ENCODE measurements around the gene N4BP2. TPM values are rescaled to one million over a fixed set of nuclear protein-coding genes. Genes with fewer than 3 reads are reported as not detected.
"Not testable (repeated sequence)": the region's sequence is repeated elsewhere in the genome, so short reads cannot be mapped to it uniquely, and the experiment has no call there.

The N4BP2 gene
- total RNA-seq, 1 experiment from 2014 or later: 3.9 TPM

DNA sequence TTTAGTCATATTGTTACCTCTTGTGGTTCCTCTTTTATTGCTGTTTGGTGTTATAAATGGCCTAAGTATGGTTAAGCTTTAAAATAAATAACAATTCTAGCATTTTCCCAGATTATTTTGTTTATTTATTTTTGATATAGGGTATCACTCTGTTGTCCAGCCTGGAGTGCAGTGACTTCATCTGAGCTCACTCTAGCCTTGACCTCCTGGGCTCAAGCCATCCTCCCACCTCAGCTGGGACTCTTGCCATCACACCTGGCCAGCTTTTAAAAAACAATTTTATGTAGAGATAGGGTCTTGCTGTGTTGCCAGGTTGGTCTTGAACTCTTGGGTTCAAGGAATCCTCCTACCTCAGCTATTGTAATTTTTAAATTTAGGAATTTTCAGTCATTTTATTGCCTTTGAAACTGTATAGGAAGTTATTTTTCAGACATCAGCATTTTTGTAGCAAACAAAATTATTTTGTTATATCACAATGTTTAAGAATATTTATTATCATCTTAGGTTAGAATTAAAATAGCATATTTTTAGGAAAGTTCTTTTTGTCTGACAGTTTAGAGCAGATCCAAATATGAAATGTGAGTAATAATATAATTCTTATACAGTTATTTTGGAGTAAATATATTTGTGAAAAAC, 73.9 kb downstream of the N4BP2 start:
- H3K9me2 ChIP-seq (replicated peaks; ENCODE audit: low read length): no peaks in the 10 kb centered on the region
- H3K36me3 ChIP-seq (ENCODE audit: low read depth, low read length): no peaks in the 10 kb centered on the region
- no peak overlapping the region for H3K9ac ChIP-seq (ENCODE audit: low read length)
- H3K4me2 ChIP-seq (ENCODE audit: low read length): no peak overlapping the region
- no peak overlapping the region for H3K4me3 ChIP-seq (ENCODE audit: low read length)
- intact Hi-C loops (cut with micrococcal nuclease): no loop called here
- TF ChIP-seq EZH2phosphoT487 (IDR thresholded peaks at IDR 0.05; ENCODE audit: borderline replicate concordance, low read length) (no peak), EZH2 (IDR thresholded peaks at IDR 0.05; ENCODE audit: low read length, unreplicated experiment) (no peak)
- TF ChIP-seq, protein P1, sequence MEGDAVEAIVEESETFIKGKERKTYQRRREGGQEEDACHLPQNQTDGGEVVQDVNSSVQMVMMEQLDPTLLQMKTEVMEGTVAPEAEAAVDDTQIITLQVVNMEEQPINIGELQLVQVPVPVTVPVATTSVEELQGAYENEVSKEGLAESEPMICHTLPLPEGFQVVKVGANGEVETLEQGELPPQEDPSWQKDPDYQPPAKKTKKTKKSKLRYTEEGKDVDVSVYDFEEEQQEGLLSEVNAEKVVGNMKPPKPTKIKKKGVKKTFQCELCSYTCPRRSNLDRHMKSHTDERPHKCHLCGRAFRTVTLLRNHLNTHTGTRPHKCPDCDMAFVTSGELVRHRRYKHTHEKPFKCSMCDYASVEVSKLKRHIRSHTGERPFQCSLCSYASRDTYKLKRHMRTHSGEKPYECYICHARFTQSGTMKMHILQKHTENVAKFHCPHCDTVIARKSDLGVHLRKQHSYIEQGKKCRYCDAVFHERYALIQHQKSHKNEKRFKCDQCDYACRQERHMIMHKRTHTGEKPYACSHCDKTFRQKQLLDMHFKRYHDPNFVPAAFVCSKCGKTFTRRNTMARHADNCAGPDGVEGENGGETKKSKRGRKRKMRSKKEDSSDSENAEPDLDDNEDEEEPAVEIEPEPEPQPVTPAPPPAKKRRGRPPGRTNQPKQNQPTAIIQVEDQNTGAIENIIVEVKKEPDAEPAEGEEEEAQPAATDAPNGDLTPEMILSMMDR (conservative IDR thresholded peaks at IDR 0.05; ENCODE audit: low read depth, low read length): no peak
- H3F3A ChIP-seq (ENCODE audit: low read length, unreplicated experiment): no peaks in the 10 kb centered on the region
- POLR2A ChIA-PET (ENCODE audit: unreplicated experiment): no interaction called here
- H3K79me2 ChIP-seq (ENCODE audit: low read length): no peaks in the 10 kb centered on the region
- H3K4me1 ChIP-seq (ENCODE audit: insufficient read depth, low read length): no peaks in the 10 kb centered on the region
- BruUV-seq (replicated peaks): no TSS peak
- no peak overlapping the region for H2AFZ ChIP-seq (ENCODE audit: low read length)
- CTCF ChIA-PET: no interaction called here
- ATAC-seq (no peak), DNase-seq (no peak)
- no peaks in the 10 kb centered on the region for H4K20me1 ChIP-seq (ENCODE audit: low read length)
- no peaks in the 10 kb centered on the region for H3K9me3 ChIP-seq (ENCODE audit: low read length)
- no peak overlapping the region for H3K27ac ChIP-seq (ENCODE audit: low read length)
- H3K27me3 ChIP-seq (ENCODE audit: low read length): no peaks in the 10 kb centered on the region

DNA sequence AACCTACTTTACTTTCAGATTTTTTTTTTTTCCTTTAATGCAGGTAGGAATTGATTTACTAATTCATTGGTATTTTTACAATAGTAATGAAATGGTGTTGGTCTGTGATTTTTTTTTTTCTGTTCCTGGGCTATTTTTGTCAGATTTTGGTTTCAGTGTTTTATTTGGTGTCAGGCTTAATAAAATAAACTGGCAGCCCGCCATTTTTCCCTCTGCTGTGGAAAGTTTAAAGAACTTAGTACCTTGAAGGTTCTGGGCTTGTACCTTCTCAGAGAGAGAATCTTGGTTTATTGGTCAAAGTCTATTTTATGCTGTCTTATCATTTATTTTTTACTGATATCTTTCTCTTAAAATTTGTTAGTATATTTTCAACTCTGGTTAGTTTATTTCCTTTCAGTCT, 76.2 kb downstream of the N4BP2 start:
- Histone ChIP-seq H4K20me1 (ENCODE audit: low read length) (no peaks in the 10 kb centered on the region), H3K4me2 (ENCODE audit: low read length) (no peak overlapping the region), H3F3A (ENCODE audit: low read length, unreplicated experiment) (no peaks in the 10 kb centered on the region), H3K79me2 (ENCODE audit: low read length) (no peaks in the 10 kb centered on the region), H3K9me3 (ENCODE audit: low read length) (no peaks in the 10 kb centered on the region), H3K9me2 (replicated peaks; ENCODE audit: low read length) (no peaks in the 10 kb centered on the region), H2AFZ (ENCODE audit: low read length) (no peak overlapping the region), H3K4me3 (ENCODE audit: low read length) (no peak overlapping the region), H3K27ac (ENCODE audit: low read length) (no peak overlapping the region), H3K4me1 (ENCODE audit: insufficient read depth, low read length) (no peaks in the 10 kb centered on the region), H3K9ac (ENCODE audit: low read length) (no peak overlapping the region), H3K27me3 (ENCODE audit: low read length) (no peaks in the 10 kb centered on the region), H3K36me3 (ENCODE audit: low read depth, low read length) (no peaks in the 10 kb centered on the region; the same call in 1 of the 2 replicates)
- DNase-seq: no peak
- no peak for TF ChIP-seq EZH2phosphoT487 (IDR thresholded peaks at IDR 0.05; ENCODE audit: borderline replicate concordance, low read length)
- TF ChIP-seq, protein P1 (conservative IDR thresholded peaks at IDR 0.05; ENCODE audit: low read depth, low read length): no peak
- TF ChIP-seq EZH2 (IDR thresholded peaks at IDR 0.05; ENCODE audit: low read length, unreplicated experiment): no peak
- ATAC-seq: no peak
- intact Hi-C loops (cut with micrococcal nuclease): no loop called here
- CTCF ChIA-PET: no interaction called here
- no TSS peak for BruUV-seq (replicated peaks)
- POLR2A ChIA-PET (ENCODE audit: unreplicated experiment): no interaction called here

DNA sequence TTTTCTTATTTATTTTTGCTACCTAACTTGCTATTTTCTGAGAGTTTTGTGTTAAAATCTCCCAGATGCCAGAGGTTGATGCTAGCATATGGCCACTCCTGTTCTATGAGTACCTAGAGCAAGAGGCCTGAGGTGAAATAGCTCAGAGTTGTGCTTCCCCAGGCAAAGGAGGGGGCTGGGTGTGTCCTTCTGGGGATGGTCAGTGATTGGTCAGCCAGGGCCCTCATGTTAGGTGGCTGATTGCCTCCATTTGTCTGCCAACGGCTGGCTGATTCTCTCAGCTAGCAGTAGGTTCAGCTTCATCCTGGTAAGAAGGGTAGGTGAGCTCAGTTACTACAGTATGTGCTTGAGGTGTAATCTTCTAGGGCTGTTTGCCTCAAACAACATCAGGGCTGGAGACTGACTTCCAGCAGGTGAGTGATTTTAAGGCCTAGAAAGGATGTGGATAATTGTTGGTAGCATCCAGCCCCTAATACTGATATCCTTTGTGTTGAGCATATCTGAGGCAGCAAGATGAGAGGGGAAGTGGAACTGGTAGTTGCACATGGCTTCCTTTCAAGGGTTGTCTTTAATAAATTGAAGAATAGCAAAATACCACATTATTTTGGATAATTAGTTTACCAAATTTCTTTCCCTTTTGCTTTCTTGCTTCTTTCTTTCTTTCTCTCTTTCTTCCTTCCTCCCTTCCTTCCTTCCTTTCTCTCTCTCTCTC, 77.7 kb downstream of the N4BP2 start:
- intact Hi-C loops (cut with micrococcal nuclease): no loop called here
- Histone ChIP-seq H4K20me1 (ENCODE audit: low read length) (no peaks in the 10 kb centered on the region), H3K27me3 (ENCODE audit: low read length) (no peaks in the 10 kb centered on the region), H3K9ac (ENCODE audit: low read length) (no peak overlapping the region), H3K4me3 (ENCODE audit: low read length) (no peak overlapping the region), H3F3A (ENCODE audit: low read length, unreplicated experiment) (no peaks in the 10 kb centered on the region), H3K9me2 (replicated peaks; ENCODE audit: low read length) (no peaks in the 10 kb centered on the region), H2AFZ (ENCODE audit: low read length) (no peak overlapping the region), H3K27ac (ENCODE audit: low read length) (no peak overlapping the region), H3K9me3 (ENCODE audit: low read length) (no peaks in the 10 kb centered on the region), H3K36me3 (ENCODE audit: low read depth, low read length) (no peaks in the 10 kb centered on the region; the same call in 1 of the 2 replicates), H3K79me2 (ENCODE audit: low read length) (no peaks in the 10 kb centered on the region), H3K4me2 (ENCODE audit: low read length) (no peak overlapping the region), H3K4me1 (ENCODE audit: insufficient read depth, low read length) (no peaks in the 10 kb centered on the region)
- no TSS peak for BruUV-seq (replicated peaks)
- POLR2A ChIA-PET (ENCODE audit: unreplicated experiment): no interaction called here
- no peak for DNase-seq
- TF ChIP-seq, protein P1 (conservative IDR thresholded peaks at IDR 0.05; ENCODE audit: low read depth, low read length): no peak
- no peak for ATAC-seq
- CTCF ChIA-PET: interaction anchor here (0.6 kb wide), 1 partner anchor 394 kb away, joined by 3 read pairs; no protein-coding TSS in a partner anchor

DNA sequence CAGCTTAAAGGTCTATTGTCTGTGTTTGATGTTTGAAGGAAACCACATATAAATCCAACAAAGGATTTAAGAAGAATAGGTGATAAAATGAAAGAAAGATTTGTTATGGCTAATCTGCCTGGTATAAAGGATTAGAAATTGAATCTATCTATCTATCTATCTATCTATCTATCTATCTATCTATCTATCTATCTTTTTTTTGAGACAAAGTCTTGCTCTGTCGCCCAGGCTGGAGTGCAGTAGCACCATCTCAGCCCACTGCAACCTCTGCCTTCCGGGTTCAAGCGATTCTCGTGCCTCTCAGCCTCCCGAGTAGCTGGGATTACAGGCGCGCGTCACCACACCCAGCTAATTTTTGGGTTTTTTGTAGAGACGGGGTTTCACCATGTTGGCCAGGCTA, 79.6 kb downstream of the N4BP2 start:
- H3K9ac ChIP-seq (ENCODE audit: low read length); BruUV-seq (replicated peaks); H3F3A ChIP-seq (ENCODE audit: low read length, unreplicated experiment); intact Hi-C loops (cut with micrococcal nuclease); H3K4me2 ChIP-seq (ENCODE audit: low read length); H4K20me1 ChIP-seq (ENCODE audit: low read length); CTCF ChIA-PET; H3K27me3 ChIP-seq (ENCODE audit: low read length); H3K9me3 ChIP-seq (ENCODE audit: low read length); H3K36me3 ChIP-seq (ENCODE audit: low read depth, low read length); POLR2A ChIA-PET (ENCODE audit: unreplicated experiment); H2AFZ ChIP-seq (ENCODE audit: low read length); ATAC-seq; H3K79me2 ChIP-seq (ENCODE audit: low read length); H3K4me3 ChIP-seq (ENCODE audit: low read length); H3K9me2 ChIP-seq (replicated peaks; ENCODE audit: low read length); H3K4me1 ChIP-seq (ENCODE audit: insufficient read depth, low read length); DNase-seq; H3K27ac ChIP-seq (ENCODE audit: low read length): not testable (repeated sequence)

Data from PC-3 (cell line).